Mammary epithelial cell (primary cell): ENCODE data around the gene CCDC50.

Source experiments
- EZH2 ChIP-seq: IDR thresholded peaks from 2 replicates; pipeline ENCODE4 v1.6.1; 2012; ENCODE audit warnings: low read length, inconsistent platforms, borderline replicate concordance
- TF ChIP-seq, protein P1 (sequence below), 2 donors: IDR thresholded peaks in 1 of 2; conservative IDR thresholded peaks in 1 of 2; 2 replicates each; pipeline ENCODE4 v1.5.1; 2011 to 2012; ENCODE audit warnings: inconsistent platforms in 2 of 2, low read length in 2 of 2, mild to moderate bottlenecking in 2 of 2, control low read depth in 1 of 2, low read depth in 1 of 2; ENCODE audit not compliant: insufficient read depth in 1 of 2; ENCODE audit errors: extremely low read depth in 1 of 2

DNA sequence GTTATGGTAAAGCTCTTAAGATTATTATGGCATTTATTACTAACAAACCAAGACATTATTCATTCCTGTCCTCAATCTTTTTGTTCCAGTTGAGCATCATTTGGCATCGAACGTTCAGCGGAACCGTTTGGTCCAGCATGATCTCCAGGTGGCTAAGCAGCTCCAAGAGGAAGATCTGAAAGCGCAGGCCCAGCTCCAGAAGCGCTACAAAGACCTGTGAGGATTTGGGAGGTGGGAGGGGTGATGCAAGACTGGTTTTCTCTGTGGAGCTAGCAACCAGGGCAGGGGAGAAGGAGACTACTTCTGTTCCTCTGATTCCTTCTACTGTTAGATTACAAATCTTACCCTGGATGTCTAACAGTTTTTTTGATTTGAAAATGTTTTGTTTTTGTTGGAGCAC is 28.7 kb downstream of the CCDC50 start:
- TF ChIP-seq, protein P1, sequence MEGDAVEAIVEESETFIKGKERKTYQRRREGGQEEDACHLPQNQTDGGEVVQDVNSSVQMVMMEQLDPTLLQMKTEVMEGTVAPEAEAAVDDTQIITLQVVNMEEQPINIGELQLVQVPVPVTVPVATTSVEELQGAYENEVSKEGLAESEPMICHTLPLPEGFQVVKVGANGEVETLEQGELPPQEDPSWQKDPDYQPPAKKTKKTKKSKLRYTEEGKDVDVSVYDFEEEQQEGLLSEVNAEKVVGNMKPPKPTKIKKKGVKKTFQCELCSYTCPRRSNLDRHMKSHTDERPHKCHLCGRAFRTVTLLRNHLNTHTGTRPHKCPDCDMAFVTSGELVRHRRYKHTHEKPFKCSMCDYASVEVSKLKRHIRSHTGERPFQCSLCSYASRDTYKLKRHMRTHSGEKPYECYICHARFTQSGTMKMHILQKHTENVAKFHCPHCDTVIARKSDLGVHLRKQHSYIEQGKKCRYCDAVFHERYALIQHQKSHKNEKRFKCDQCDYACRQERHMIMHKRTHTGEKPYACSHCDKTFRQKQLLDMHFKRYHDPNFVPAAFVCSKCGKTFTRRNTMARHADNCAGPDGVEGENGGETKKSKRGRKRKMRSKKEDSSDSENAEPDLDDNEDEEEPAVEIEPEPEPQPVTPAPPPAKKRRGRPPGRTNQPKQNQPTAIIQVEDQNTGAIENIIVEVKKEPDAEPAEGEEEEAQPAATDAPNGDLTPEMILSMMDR (conservative IDR thresholded peaks at IDR 0.05 in 1 of 2, IDR thresholded peaks at IDR 0.05 in 1 of 2; ENCODE audit: extremely low read depth in 1 of 2, insufficient read depth in 1 of 2, low read depth in 1 of 2, low read length in 2 of 2), result no peak
- TF ChIP-seq EZH2, result no peak
